B cell (primary cell): ENCODE data around the gene C1orf105. TPM values are rescaled to one million over a fixed set of nuclear protein-coding genes. Genes with fewer than 3 reads are reported as not detected.

Source experiments
- ATAC-seq: fragments of 200-7000 bp; cut with Tn5 transposase; one replicate; pipeline ENCODE4 v1.10.0; 2021; ENCODE audit warnings: low read depth, mild to moderate bottlenecking, moderate number of reproducible peaks, moderate library complexity
- CTCF ChIA-PET: fragments of 350-600 bp; sonication (Branson Sonifier 250); formaldehyde crosslinking; loops from one replicate; lab custom pipeline; 2021; ENCODE audit warnings: antibody characterized with exemption, inconsistent platforms; lab: Charles Lee
- POLR2A ChIA-PET: fragments of 350-600 bp; sonication (Branson Sonifier 250); formaldehyde crosslinking; loops from one replicate; lab custom pipeline; 2021; ENCODE audit warnings: antibody characterized with exemption; lab: Charles Lee
- DNase-seq: peaks from one replicate; pipeline ENCODE4 v3.0.0; 2013
- H2AFZ ChIP-seq: 2 replicates; pipeline ENCODE4 v1.6.1; 2012; ENCODE audit warnings: mild to moderate bottlenecking, low read depth, low read length; ENCODE audit not compliant: insufficient read depth, poor library complexity, severe bottlenecking
- H3K27ac ChIP-seq, 2 donors: 1 replicate in 1 of 2; 2 replicates in 1 of 2; pipeline ENCODE4 v1.5.1; 2012 to 2013; ENCODE audit warnings: low read length in 2 of 2, mild to moderate bottlenecking in 2 of 2, moderate library complexity in 1 of 2
- H3K27me3 ChIP-seq, 4 experiments: fragments of 200-600 bp in 1 of 4; sonication (generic) in 1 of 4; replicated peaks in 1 of 4; 1 replicate in 2 of 4; 2 replicates in 2 of 4; pipeline versions ENCODE4 v1.6.1 to v1.7.0; 2013 to 2016; ENCODE audit warnings: low read length in 3 of 4, mild to moderate bottlenecking in 2 of 4, mixed read lengths in 1 of 4, moderate library complexity in 1 of 4; ENCODE audit not compliant: insufficient read depth in 4 of 4, control insufficient read depth in 3 of 4; ENCODE audit errors: control extremely low read depth in 1 of 4
- H3K36me3 ChIP-seq, 2 experiments: replicated peaks in 1 of 2; 1 replicate in 1 of 2; 2 replicates in 1 of 2; pipeline versions ENCODE4 v1.6.1 to v1.7.1; 2013; ENCODE audit warnings: low read length in 1 of 2; ENCODE audit not compliant: insufficient read depth in 2 of 2, control insufficient read depth in 1 of 2; ENCODE audit errors: control extremely low read depth in 1 of 2, extremely low read depth in 1 of 2
- H3K4me1 ChIP-seq, 2 donors: fragments of 200-600 bp in 1 of 2; sonication (generic) in 1 of 2; 1 replicate in 1 of 2; 2 replicates in 1 of 2; pipeline versions ENCODE4 v1.5.1 to v1.6.1; 2013 to 2017; ENCODE audit warnings: low read length in 2 of 2; ENCODE audit not compliant: control insufficient read depth in 2 of 2, insufficient read depth in 2 of 2
- H3K4me2 ChIP-seq: replicated peaks from 2 replicates; pipeline ENCODE3; 2012; ENCODE audit warnings: mild to moderate bottlenecking, low read depth, low read length; ENCODE audit not compliant: poor library complexity, severe bottlenecking
- H3K4me3 ChIP-seq, 5 experiments: fragments of 200-600 bp in 1 of 5; sonication (generic) in 1 of 5; 1 replicate in 3 of 5; 2 replicates in 2 of 5; pipeline versions ENCODE4 v1.5.1 to v1.7.0; 2011 to 2016; ENCODE audit warnings: low read length in 4 of 5, mild to moderate bottlenecking in 4 of 5, low read depth in 2 of 5, control low read depth in 1 of 5, moderate library complexity in 1 of 5; ENCODE audit not compliant: insufficient read depth in 1 of 5; ENCODE audit errors: control extremely low read depth in 1 of 5, extremely low read depth in 1 of 5
- H3K79me2 ChIP-seq: fragments of 200-600 bp; sonication (generic); one replicate; pipeline ENCODE4 v1.6.0; 2016; ENCODE audit warnings: low read length; ENCODE audit not compliant: control insufficient read depth, insufficient read depth
- H3K9ac ChIP-seq: fragments of 200-600 bp; sonication (generic); 2 replicates; pipeline ENCODE4 v1.6.1; 2017; ENCODE audit warnings: mild to moderate bottlenecking, low read length, moderate library complexity
- H3K9me3 ChIP-seq, 3 donors: one replicate each; pipeline versions ENCODE4 v1.6.1 to v1.7.1; 2013; ENCODE audit warnings: low read length in 2 of 3; ENCODE audit not compliant: control insufficient read depth in 2 of 3, insufficient read depth in 1 of 3; ENCODE audit errors: control extremely low read depth in 1 of 3
- H4K20me1 ChIP-seq: 2 replicates; pipeline ENCODE4 v1.6.0; 2012; ENCODE audit warnings: mild to moderate bottlenecking, low read length; ENCODE audit not compliant: insufficient read depth, control insufficient read depth, poor library complexity, severe bottlenecking
- H3K27ac Mint-ChIP-seq: one replicate; pipeline ENCODE4 v1.8.0; 2021; ENCODE audit warnings: mixed read lengths
- H3K27me3 Mint-ChIP-seq: one replicate; pipeline ENCODE4 v1.8.0; 2021; ENCODE audit warnings: mixed read lengths
- H3K4me1 Mint-ChIP-seq: one replicate; pipeline ENCODE4 v1.8.0; 2021; ENCODE audit warnings: mixed read lengths
- H3K4me3 Mint-ChIP-seq: one replicate; pipeline ENCODE4 v1.8.0; 2021; ENCODE audit warnings: mixed read lengths
- H3K9me3 Mint-ChIP-seq: one replicate; pipeline ENCODE4 v1.8.0; 2022; ENCODE audit warnings: mixed read lengths; ENCODE audit not compliant: insufficient read depth
- EZH2 ChIP-seq: IDR thresholded peaks from 2 replicates; pipeline ENCODE4 v1.6.1; 2012; ENCODE audit warnings: borderline replicate concordance, low read depth, mild to moderate bottlenecking, moderate library complexity, low read length; ENCODE audit not compliant: insufficient read depth, poor library complexity, severe bottlenecking
- WGBS: methylation state at CpG from one replicate; pipeline ENCODE4 v1.1.5; 2013; ENCODE audit warnings: missing lambda C conversion rate; ENCODE audit not compliant: insufficient coverage; 5-methylcytosine and 5-hydroxymethylcytosine counted together
- intact Hi-C: fragments of 100-400 bp; cut with micrococcal nuclease; formaldehyde crosslinking; loops from one replicate; pipeline ENCODE4 v1.10.0; 2022
- polyA plus RNA-seq: library from polyadenylated mRNA; depleted of rRNA; stranded (reverse); fragments of >200 nt; gene quantifications from 2 replicates; pipeline ENCODE4 v1.2.3, GENCODE V29; 2012
- total RNA-seq, 2 donors: library from RNA; stranded (reverse); fragments of 120-200 nt in 1 of 2; gene quantifications; 1 replicate in 1 of 2; 2 replicates in 1 of 2; pipeline versions ENCODE4 v1.2.3 to v1.2.4, GENCODE V29; 2013 to 2022
- TF ChIP-seq, protein P1 (sequence below): fragments of 200-600 bp; IDR thresholded peaks from one replicate; pipeline ENCODE4 v1.8.0; 2022; ENCODE audit warnings: antibody characterized with exemption, mild to moderate bottlenecking

The C1orf105 gene
- total and polyA plus RNA-seq, 2 donors (not counting 1 experiment from before 2014, with no cell fraction given): not detected

GRCh38 chr1:172423336-172423735 lies 2.9 kb downstream of the C1orf105 start:
- 87% methylated on average over 2 of the region's 2 CpGs for WGBS
- Mint-ChIP-seq H3K4me1 (no peaks in the 10 kb centered on the region), H3K9me3 (no peaks in the 10 kb centered on the region), H3K27me3 (no peaks in the 10 kb centered on the region), H3K27ac (no peak overlapping the region), H3K4me3 (no peak overlapping the region)
- ATAC-seq (no peak), DNase-seq (no peak)
- H3K9me3 ChIP-seq: no peaks in the 10 kb centered on the region
- H4K20me1 ChIP-seq: no peaks in the 10 kb centered on the region
- H3K4me1 ChIP-seq: peaks cover 6% of the 10 kb centered on the region in 2 donors
- H3K79me2 ChIP-seq: no peaks in the 10 kb centered on the region
- no peak overlapping the region for H3K27ac ChIP-seq
- no peaks in the 10 kb centered on the region for H3K27me3 ChIP-seq
- H3K36me3 ChIP-seq: no peaks in the 10 kb centered on the region
- ChIA-PET POLR2A (no interaction called here), CTCF (interaction anchor here (1.2 kb wide), 1 partner anchor 27 kb away, joined by 4 read pairs; no protein-coding TSS in a partner anchor)
- no peak overlapping the region for H3K9ac ChIP-seq
- H3K4me2 ChIP-seq: no peak overlapping the region
- intact Hi-C loops: no loop called here
- H3K4me3 ChIP-seq: no peak overlapping the region
- H2AFZ ChIP-seq: no peak overlapping the region
- TF ChIP-seq, protein P1, sequence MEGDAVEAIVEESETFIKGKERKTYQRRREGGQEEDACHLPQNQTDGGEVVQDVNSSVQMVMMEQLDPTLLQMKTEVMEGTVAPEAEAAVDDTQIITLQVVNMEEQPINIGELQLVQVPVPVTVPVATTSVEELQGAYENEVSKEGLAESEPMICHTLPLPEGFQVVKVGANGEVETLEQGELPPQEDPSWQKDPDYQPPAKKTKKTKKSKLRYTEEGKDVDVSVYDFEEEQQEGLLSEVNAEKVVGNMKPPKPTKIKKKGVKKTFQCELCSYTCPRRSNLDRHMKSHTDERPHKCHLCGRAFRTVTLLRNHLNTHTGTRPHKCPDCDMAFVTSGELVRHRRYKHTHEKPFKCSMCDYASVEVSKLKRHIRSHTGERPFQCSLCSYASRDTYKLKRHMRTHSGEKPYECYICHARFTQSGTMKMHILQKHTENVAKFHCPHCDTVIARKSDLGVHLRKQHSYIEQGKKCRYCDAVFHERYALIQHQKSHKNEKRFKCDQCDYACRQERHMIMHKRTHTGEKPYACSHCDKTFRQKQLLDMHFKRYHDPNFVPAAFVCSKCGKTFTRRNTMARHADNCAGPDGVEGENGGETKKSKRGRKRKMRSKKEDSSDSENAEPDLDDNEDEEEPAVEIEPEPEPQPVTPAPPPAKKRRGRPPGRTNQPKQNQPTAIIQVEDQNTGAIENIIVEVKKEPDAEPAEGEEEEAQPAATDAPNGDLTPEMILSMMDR: no peak
- no peak for TF ChIP-seq EZH2

- no peak for TF ChIP-seq EZH2
- TF ChIP-seq, protein P1: no peak
- no peaks in the 10 kb centered on the region for H3K27me3 Mint-ChIP-seq
- POLR2A ChIA-PET: no interaction called here
- DNase-seq: no peak
- CTCF ChIA-PET: interaction anchor here (0.9 to 2.5 kb wide), 2 partner anchors 334 to 422 kb away, joined by 3 to 11 read pairs; no protein-coding TSS in a partner anchor
- Histone ChIP-seq H2AFZ (no peak overlapping the region), H3K79me2 (peaks cover 4% of the 10 kb centered on the region), H3K36me3 (no peaks in the 10 kb centered on the region), H3K4me3 (no peak overlapping the region), H3K4me1 (peaks cover 6% of the 10 kb centered on the region in 2 donors), H3K27me3 (no peaks in the 10 kb centered on the region), H3K27ac (no peak overlapping the region), H3K9me3 (no peaks in the 10 kb centered on the region), H3K4me2 (no peak overlapping the region), H4K20me1 (no peaks in the 10 kb centered on the region), H3K9ac (no peak overlapping the region)
- H3K4me1 Mint-ChIP-seq: peaks cover 4% of the 10 kb centered on the region
- WGBS: no CpG with 5 or more reads among the region's 3 CpGs
- H3K9me3 Mint-ChIP-seq: no peaks in the 10 kb centered on the region
- no peak overlapping the region for H3K4me3 Mint-ChIP-seq
- ATAC-seq: no peak
- intact Hi-C loops: no loop called here
- no peak overlapping the region for H3K27ac Mint-ChIP-seq
Measured at GRCh38 chr1:172425339-172425738, 4.9 kb downstream of the C1orf105 start.
